ENCODE results near the gene FKBP5. TPM values are rescaled to one million over a fixed set of nuclear protein-coding genes. Genes with fewer than 3 reads are reported as not detected.

The FKBP5 gene
- total and polyA plus RNA-seq, 9 of the 15 experiments (the other 6 are each of a cell fraction or from before 2014, with no cell fraction given): 32.7 to 151 (median 75.0) TPM

GRCh38 chr6:35687658-35688604, 784 bp downstream of the FKBP5 start (continued):
- no peak for TF ChIP-seq CHD7 (IDR thresholded peaks at IDR 0.05; ENCODE audit: low read depth, low read length)
- TF ChIP-seq MXI1 (IDR thresholded peaks at IDR 0.05; ENCODE audit: low read depth, low read length): no peak
- TF ChIP-seq SMAD3 (CRISPR knock-in tag; conservative IDR thresholded peaks at IDR 0.05): no peak
- TF ChIP-seq ZNF507 (tag; conservative IDR thresholded peaks at IDR 0.05): no peak
- no peak for TF ChIP-seq NELFE (IDR thresholded peaks at IDR 0.05; ENCODE audit: insufficient read depth, insufficient read length)
- no peak; the same call in 1 of the 2 replicates for TF ChIP-seq THAP12 (CRISPR knock-in tag; IDR thresholded peaks at IDR 0.05)
- no peak for TF ChIP-seq ZNF408 (CRISPR knock-in tag; IDR thresholded peaks at IDR 0.05; ENCODE audit: low read depth)
- TF ChIP-seq ZNF778 (CRISPR knock-in tag; IDR thresholded peaks at IDR 0.05): no peak
- no peak for TF ChIP-seq GATAD2B (IDR thresholded peaks at IDR 0.05; ENCODE audit: borderline replicate concordance)
- no peak for TF ChIP-seq NFXL1 (CRISPR knock-in tag; IDR thresholded peaks at IDR 0.05)
- TF ChIP-seq PHB2 (IDR thresholded peaks at IDR 0.05; ENCODE audit: low read depth): no peak
- no peak for TF ChIP-seq HNRNPH1 (optimal IDR thresholded peaks at IDR 0.05; ENCODE audit: low read depth, low read length)
- no peak for TF ChIP-seq HNRNPL (IDR thresholded peaks at IDR 0.05; ENCODE audit: low read depth, low read length)
- TF ChIP-seq ASH1L (IDR thresholded peaks at IDR 0.05; ENCODE audit: borderline replicate concordance, low read depth, partially characterized antibody): no peak
